Limb (tissue), 2 donors: ENCODE results near the gene LTBP1.
"Not testable (repeated sequence)": the region's sequence is repeated elsewhere in the genome, so short reads cannot be mapped to it uniquely, and the experiment has no call there.

Source experiments
- DNase-seq, 2 donors: peaks; one replicate each; pipeline ENCODE4 v3.0.0-alpha.2; 2016; ENCODE audit errors: extremely low spot score in 2 of 2

Gene LTBP1

DNA sequence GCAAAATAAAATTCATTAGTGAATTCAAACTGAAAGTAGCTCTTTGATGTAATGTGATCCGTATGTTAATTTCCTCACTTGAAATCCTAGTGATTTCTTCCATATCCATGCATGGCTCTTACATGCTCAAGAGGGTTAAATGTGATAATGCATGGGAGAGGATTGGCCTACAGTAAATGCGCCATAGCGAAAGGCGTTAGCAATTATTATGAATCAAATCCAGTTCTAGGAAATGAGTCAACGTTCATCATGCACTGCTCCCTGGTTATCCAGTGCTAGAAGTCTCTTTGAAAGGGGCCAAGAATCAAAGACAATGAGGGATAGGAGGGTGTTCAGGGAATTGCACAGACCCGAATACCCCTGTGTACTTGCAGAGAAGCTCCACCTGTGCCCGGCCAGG, 428.3 kb downstream of the LTBP1 start:
- DNase-seq: no peak

DNA sequence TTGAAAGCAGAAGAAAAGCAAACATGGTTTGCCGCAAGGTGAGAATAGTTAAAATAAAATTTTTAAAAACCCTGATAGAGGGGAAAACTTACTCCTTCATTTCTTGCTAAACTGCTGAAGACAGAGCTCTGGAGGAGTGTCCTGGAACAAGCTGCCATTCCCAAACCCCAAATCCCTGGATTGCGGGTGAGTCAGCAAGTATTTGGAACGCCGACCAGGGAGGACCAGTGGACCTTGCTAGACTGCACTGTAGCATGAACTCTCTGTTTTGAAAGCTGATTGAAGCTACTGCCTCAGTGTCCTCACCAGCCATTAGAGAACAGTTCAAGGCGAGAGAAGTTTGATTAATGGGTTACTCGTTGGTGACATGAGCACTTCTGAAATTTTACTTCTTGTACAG, 430.3 kb downstream of the LTBP1 start:
- no peak for DNase-seq

DNA sequence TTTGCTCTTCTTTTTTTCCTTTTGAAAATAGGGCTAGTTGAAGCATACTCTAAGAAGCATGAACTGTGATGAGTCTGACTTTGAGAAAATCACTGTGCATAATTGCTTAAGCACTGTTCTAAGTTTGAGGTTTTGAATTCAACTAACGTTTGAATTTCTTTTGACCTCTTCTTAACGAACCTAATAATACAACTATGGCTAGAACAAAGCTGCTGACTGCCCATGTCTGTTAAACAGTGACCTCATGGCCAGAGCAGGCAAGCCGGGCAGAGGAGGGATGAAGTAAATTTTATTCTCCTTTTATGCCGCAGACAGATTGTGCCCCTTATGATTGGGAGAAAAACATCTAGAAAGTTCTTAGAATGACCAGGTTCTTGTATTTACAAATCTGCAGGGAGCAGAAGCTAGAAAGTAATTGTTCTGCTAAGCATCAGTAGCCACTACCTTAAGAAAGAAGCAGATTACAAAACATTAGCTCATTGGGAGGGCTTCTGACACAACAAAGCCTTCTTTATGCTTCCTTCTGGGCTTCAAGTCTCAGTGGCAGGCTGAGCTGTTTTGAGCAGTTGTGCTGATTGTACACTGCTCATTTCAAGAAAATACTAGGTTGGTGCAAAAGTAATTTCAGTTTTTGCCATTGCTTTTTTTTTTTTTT, 431.9 kb downstream of the LTBP1 start:
- DNase-seq: no peak

DNA sequence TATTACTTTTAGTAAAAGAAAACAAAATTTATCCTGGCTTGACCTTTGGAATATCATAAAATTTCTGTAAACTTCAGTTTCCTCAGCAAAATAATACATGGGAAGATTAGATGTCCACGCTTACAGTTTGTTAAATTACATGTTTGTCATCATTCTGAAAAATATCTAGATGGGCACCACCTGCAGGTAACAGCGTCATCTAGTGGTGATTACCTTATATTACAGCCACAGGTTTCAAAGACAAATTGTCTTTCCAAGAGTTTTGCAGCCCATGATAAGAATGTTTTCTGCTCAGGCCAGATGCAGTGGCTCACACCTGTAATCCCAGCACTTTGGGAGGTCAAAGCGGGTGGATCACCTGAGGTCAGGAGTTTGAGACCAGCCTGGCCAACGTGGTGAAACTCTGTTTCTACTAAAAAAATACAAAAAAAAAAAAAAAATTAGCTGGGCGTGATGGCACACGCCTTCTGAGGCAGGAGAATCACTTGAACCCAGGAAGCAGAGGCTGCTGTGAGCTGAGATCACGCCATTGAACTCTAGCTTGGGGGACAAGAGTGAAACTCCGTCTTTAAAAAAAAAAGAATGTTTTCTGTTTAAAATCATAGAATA, 433.4 kb downstream of the LTBP1 start:
- no peak for DNase-seq

DNA sequence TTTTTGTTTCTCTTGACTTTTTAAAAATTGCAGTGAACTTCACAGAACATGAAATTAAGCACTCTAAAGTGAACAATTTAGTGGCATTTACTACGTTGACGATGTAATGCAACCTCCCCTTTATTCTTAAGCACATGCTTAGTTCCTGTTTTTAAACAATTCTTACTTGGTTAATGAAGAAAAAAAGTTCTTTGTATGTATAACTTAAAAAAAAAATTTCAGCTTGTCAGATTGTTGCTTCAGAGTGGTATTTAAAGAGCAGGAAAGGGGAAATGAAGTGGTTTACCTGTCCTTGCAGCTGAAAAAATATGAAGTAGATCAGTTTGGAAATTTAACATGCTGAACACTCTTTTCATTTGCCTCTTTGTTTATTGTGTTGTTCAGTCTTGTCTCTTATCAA, 434.0 kb downstream of the LTBP1 start:
- DNase-seq: no peak

DNA sequence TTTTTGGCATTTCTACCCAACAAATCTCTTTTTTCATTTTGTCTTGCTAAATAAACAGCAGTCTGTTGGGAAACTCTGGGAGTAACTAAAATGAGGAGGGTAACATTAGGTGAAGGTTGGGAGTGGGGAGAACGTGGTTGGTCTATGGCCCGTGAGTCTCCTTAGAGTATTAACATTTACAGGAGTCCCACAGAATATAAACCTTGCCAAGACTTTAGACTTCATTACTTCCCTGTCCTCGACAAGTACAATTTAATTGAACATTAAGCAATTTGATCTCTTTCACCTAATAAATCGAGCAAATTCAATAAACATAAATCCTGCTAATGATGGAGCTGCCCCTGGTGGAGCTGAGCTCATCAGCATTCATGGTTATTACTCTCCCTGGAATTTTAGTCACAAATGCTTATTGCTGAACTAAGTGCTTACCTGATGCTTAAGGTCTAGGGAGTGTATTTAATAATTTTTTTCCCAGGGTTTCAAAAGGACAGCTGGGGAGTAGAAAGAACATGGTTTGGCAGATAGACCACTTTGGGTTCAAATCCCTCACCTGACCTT, 434.6 kb downstream of the LTBP1 start:
- no peak for DNase-seq

DNA sequence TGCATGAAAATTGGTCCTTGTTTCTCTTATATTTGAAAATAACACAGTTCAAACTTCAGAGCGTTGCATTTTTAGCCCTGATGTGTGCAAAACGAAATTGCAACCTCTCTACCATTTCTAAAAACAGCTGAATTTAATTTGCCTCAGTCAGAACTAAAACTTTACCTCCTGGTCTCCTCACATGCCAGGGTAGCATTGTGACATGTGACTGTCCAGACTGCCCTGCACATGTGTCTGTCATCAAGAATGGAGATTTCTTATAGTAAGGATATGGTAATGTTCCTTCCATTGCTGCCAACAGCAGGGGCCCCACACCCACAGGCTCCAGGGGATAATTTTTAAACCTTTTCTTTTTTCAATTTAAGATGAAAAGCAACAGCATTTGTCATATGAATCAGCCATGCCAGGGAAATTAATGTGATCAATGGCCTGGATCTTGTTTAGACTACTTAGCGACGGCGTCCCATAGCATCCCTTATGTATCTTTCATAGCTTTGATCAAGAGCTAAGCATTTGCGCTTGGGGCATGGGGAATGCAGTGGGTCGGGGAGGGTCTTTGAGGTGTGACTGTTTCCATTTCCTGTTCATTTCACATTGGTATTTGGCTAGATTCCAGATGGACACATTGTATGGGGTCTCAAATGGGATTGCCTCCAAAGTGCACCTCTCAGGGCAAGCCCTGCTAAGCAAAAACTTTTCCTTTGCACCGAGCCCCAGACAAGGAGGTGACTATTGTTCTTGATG, 437.3 kb downstream of the LTBP1 start:
- no peak for DNase-seq

DNA sequence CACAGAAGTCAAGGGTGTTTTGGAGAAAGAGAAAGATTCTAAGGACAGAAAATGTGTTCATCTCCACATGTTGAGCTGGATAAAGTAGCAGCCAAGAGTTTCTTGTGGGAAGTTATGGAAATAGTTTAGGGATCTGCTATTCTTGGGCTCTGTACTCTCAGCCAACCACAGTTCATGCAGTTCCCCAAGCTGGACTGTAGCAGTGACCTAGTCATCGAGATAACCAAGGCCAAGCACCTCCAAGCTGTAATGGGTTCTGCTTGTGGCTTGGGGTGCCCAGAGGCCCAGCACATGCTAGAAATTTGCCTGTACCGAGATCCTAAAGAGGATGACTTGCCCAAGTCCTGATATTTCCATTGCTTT, 437.8 kb downstream of the LTBP1 start:
- no peak for DNase-seq

DNA sequence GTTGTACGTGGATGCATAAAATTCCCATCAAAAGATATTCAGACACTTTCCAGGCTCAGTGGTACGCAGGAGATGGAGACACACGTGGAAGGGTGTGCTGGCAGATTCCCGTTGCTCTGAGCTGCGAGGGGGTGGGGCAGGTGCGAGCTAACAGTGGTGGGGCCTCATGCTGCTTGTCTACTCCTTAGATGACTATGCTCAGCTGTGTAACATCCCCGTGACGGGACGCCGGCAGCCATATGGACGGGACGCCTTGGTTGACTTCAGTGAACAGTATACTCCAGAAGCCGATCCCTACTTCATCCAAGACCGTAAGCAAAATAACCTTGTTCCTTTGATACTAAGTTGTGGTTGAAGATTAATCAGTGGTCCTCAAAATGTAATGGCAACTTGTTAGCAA, 442.2 kb downstream of the LTBP1 start:
- DNase-seq: no peak

DNA sequence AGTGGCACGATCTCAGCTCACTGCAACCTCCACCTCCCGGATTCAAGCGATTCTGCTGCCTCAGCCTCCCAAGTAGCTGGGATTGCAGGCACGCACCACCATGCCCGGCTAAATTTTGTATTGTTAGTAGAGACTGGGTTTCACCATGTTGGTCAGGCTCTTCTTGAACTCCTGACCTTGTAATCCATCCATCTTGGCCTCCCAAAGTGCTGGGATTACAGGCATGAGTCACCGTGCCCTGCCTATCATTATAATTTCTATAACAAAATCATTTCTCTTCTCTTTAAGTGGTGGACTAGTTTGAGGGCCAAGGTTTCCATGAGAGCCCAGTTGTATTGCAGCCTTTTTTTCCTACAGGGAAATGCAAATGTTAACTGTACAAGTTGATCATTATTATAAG, 442.9 kb downstream of the LTBP1 start:
- DNase-seq: not testable (repeated sequence)

DNA sequence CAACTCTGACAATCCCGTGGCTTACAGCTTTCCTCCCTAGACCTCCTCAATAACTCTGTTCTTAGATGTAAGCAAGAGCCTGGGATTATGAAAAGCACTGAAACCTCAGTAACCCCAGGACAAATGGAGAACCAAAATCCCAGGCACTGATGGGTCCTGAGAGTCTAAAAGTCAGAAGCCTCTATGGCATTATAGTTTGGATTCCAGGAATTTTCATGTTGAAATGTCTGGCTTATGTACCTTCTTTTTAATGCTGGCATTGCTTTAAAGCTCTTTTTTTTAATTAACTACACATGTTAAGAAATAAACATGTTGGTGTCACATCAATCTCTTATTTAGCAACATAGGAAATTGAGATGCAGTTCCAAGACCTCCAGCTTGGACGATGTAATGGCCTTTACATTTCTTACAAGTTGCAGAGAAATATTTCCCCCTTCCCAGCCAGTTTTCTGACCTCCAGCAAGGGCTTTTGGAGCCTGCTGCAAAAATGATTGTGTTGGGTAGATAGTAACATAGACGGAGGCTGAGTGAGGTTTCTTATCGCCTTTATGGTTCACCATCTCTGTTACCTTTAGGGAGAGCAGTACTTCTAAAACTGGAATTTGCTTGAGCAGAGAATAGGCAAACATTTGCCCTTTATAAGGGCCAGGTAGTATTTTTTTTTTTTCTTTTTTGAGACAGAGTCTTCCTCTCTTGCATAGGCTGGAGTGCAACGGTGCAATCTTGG, 444.9 kb downstream of the LTBP1 start:
- DNase-seq: no peak

DNA sequence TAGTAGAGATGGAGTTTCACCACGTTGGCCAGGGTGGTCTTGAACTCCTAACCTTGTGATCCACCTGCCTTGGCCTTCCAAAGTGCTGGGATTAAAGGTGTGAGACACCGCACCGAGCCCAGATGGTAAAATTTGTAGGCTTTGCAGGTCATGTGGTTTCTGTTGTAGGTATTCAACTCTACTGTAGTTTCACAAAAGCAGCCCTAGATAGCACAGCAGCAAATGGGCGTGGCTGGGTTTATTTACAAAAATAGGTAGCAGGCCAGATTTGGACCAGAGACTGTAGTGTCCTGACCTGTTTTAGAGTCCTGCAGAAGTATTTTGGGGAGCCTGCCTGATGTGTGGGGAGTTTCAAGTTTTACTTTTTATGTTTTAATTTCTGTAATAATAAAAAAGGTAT, 445.6 kb downstream of the LTBP1 start:
- DNase-seq: no peak

DNA sequence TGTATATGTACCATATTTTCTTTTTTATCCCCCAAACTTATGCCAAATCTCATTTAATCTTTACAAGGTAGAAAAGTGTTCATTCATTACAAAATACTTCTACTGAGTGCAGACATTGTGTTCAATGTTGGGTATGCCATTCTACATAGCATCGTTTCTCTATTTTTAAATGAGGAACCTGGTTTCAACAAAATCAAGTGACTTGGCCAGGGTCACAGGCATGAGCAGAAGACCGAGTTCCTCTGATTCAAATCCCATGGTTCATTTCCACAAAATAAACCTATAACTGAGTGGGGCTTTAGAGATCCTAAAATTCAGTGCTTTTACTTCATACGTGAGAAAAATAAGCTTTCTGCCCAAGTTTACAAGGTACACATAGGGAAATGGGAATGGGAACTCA, 448.3 kb downstream of the LTBP1 start:
- no peak for DNase-seq

DNA sequence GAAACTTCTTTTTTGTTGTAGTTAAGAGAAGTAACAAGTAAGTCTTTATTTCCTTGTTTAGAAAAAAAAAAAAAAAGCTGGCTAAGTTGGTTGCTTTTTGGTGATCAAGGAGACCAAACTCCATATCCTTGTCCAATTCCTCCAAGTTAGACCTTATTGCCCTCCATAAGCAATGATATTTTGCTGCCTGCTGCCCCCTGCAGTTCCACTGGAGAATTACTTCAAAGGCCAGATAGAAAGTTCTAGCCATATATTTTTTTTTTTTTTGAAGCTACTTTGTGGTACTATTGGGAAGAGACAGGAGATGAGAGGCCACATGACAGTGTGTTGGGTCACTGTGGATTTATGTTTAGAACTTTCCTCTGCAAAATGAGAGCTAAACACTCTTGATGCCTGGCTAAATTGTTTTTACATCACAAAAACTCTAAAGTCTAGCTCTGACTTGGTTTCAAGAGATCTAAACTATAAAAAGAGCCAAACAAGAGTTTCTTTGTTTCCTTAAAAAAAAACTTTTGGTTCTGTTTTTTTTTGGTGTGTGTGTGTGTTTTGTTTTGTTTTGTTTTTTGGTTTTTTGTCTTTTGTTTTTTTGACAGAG, 449.0 kb downstream of the LTBP1 start:
- peak in 1 of 2 donors; percentile 47 for DNase-seq

DNA sequence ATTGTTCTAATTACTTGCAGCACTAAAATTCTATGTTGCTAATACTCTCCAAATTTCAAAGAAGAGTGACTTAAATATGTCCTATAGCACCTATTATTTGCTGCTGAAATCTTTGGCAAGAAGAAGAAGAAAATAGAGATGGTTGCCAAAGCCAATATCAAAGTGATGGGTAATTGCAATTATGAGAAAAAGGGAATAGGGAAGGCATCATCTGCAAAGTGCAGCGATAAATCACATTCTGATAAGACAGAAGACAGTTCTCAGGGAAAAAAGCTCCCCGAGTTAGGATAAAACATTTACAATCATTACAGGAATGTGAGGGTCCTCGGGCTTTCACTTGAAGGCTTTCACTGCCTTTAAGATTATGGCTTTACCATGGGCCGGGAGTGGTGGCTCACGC, 457.6 kb downstream of the LTBP1 start:
- no peak for DNase-seq

DNA sequence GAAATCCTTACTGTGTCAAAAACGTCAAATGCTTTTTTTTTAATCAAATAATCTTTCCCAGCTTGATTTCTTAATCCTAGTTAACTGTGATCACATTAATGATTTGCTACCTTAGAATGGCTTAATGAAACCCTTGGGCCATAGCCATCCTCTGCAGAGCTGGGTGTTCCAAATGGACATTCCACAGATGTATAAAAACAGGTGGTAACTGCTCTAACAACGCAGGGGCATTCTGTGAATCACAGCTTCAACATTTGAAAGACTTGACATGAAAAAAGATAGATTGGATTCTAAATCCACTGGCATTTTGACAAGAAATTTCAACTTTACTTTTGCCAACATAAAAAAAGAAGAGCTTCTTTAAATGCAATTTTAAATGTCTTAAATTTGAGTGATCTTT, 459.9 kb downstream of the LTBP1 start:
- no peak for DNase-seq

DNA sequence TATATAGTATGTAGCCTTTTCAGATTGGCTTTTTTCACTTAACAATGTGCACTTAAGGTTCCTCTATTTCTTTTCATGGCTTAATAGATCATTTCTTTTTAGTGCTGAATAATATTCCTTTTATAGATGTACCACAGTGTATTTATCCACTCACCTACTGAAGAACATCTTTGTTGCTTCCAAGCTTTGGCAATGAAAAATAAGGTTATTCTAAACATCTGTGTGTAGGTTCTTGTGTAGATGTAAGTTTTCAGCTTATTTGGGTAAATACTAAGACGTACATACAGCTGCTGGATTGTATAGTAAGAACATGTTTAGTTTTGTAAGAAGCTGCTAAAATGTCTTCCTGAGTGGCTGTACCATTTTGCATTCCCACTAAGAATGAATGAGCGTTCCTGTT, 461.4 kb downstream of the LTBP1 start:
- DNase-seq: no peak

DNA sequence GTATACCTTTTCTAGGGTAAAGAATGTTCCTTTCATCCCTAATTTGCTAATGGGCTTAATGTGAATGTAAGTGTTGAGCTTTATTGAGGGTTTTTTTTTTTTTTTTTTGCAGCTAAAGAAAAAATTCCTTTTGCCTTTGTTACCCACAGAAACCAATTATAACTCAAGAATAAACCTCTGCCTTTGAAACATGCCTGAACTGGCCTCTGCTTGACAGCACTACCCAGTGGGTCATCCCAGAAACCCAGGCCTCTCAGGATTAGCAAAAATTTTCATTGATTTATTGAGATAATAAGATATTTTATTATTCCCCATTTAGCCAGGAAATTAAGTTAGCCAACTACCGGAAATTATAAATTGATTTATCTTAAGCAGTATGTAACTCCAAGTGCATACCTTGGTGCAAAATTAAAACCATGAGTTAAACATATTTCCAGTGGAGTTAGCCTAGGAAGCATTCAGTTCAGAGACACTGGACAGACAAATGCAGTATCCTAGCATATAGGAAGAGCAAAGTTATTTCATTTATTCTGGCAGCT, 462.7 kb downstream of the LTBP1 start:
- DNase-seq: no peak

DNA sequence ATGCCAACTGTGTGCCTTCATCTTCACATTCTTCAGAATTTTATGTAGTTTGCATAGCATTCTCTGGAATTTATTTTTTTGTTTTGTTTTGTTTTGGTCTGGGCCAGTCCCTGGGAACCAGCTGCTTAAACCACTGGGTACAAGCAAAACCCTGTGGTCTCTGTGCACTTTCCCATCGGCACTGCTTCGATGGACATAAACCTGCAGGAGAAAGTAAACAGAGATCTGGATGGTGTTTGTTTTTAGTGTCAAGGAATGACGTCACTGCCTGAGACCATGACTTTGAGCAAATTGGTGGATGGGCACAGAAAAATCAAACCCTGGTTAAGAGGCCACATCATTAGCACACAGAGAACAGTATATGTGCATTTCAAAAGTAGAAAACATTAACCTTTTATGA, 465.0 kb downstream of the LTBP1 start:
- no peak for DNase-seq

DNA sequence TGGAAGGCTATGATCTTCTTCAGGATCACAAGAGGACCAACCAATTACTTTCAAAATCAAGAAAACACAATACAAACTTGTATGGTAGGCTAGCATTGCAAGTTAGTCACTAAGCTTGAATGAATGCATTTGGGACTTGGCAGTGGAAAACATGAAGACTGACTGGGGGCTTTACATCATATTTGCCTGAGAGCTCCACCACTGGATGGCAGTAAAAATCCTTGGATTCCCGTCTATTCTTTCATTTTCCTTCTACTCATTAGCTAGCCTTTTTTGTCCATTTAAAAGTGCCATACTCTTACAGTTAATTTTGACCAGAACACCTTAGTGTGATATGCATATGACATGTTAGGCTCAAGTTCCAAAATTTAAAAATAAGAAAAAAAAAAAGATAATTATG, 466.2 kb downstream of the LTBP1 start:
- DNase-seq: no peak

DNA sequence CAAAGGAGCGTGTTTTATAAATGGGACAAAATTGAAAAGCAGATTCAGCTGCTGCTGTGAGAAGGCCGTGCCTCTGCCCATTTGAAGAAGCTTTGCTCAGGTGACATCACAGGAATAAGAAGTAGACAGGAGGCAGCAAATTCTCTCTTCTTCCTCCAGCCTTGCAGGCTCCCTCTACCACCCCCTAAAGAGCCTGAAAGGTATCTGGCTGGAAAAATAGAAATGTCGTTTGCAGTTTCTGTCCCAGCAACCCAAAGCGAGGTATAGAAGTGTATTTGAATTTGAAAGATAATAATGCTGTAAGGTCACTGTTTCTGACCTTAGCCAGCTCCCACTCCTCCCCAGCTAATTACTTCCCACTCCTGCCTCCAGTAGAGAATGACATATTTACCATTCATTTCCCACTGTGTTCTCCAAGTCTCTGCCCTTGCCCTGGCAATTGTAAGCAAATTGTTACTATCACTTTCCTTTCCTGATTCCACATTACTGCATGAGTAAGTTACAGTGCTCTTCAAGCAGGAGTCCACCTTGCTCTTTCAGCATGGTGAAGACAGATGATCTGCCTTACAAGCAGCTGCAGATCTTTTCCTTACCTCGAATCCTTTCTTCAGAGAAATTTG, 472.9 kb downstream of the LTBP1 start:
- DNase-seq: no peak
